GM15510 (cell line): ENCODE results near the gene KIAA1217.

Experiments used
- POLR2A ChIP-seq: IDR thresholded peaks from 3 replicates; pipeline ENCODE4 v1.6.1; 2011; ENCODE audit warnings: borderline replicate concordance; ENCODE audit not compliant: insufficient read length; ENCODE audit errors: extremely low read depth

KIAA1217 gene

GRCh38 chr10:24590697-24591457, 381.9 kb downstream of the KIAA1217 start:
- no peak for TF ChIP-seq POLR2A

GRCh38 chr10:24596217-24596930, 387.4 kb downstream of the KIAA1217 start:
- no peak for TF ChIP-seq POLR2A

GRCh38 chr10:24597426-24597825, 388.5 kb downstream of the KIAA1217 start:
- TF ChIP-seq POLR2A = no peak
